Kasumi-1 (cell line): ENCODE data around the gene KMT2D.

Experiments used
- DNase-seq, 2 experiments: peaks; one replicate each; lab custom pipeline; 2025; lab: John Stamatoyannopoulos, UW

KMT2D gene

DNA sequence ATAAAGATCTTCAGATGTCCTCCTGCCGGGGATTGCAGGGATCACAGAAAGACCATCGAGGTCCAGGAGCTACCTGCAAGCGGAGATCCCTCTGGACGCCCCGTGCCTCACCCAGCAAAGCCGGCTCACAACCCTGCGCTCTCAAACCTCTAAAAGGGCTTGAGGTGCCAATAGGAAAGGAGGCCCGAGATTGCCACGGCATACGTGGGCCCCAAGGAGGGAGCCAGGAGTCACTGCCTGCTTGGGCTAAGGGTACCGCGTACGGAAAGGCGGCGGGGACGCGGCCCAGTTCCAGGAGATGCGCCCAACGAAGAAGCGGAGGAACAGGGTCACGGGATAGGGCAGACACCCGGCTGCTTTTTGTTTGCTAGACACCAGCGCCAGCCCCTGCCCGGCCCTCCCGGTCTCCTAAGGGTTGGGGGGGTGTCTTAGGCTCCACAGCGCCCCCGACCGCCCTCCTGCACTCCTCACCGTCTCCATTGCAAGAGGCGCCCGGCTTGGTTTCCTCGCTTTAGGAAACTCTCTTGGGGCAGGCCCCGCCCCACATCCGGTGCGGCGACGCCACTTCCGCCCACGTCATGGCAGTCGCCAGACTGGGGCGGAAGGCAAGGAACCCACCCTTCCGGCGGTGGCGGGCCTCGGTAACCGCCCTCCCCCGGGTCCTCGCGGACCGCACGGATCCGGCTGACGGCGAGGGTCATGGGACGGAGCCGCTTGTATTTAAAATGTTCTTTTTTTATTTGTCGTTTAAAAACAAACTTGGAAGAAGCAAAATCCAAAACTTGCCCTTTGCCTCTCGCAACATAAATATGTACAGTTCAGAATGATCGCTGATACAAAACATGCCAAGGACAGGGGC is 42.1 kb downstream of the KMT2D start, which contains the start of gene PRKAG1:
Gene PRKAG1, minus strand, starts transcription at position 516 of the 859 bp plus-strand sequence. Its CDS starts 36 bp downstream, at position 480.
- peak; percentile 96 to 97 for DNase-seq

DNA sequence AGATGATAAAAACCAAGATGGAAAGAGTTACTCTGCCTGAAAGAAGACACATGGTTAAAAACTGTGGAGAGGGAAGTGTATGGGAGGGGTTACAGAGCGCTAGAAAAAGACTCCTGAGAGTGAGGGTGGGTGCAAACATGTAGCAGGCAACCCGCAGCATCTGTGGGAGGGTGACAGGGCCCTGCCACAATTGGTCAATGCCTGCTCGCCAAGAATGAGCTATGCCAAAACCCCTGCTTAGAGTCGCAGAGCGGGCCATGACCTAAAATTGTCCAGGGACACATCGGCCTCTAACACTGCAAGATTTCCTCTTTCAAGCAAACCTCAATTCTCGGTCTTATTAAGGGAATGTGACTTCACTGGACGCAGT is 42.7 kb downstream of the KMT2D start:
- peak; percentile 60 to 65 for DNase-seq

DNA sequence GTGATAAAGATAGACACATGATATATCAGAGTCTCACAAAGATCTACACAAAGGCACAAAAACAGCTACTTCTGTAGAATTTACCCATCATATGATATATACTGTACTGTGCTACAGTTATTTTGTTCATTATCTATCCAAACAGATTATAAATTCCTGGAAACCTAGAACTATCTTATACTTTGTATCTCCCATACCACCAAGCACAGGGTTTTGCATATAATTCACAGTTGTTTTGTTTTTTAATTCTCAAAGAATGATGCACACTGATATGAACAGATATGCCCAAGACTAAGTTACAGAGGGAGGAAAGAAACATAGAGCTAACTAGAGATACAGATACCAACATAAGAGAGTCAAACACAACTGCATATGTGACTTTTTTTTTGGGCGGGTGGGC is 45.4 kb downstream of the KMT2D start:
- DNase-seq: no peak

DNA sequence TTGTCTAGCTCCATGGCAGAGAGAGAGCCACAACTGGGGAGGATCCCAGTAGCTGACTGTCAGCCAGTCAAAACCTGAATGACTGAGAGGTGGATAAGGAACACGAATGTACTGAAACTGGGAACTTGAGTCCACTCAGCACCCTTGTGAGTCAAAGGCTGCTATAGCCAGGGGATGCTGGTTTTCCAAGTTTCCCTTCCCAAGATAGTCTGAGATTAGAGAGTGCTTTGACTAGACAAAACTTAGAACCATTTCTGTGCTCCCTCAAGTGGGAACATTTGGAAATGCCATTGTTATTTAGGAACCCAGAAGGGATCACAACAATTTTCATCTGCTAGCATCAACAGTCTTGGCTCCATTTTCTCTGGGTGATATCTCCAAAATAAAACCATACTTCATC is 46.0 kb downstream of the KMT2D start:
- DNase-seq: peak; percentile 7 to 34

DNA sequence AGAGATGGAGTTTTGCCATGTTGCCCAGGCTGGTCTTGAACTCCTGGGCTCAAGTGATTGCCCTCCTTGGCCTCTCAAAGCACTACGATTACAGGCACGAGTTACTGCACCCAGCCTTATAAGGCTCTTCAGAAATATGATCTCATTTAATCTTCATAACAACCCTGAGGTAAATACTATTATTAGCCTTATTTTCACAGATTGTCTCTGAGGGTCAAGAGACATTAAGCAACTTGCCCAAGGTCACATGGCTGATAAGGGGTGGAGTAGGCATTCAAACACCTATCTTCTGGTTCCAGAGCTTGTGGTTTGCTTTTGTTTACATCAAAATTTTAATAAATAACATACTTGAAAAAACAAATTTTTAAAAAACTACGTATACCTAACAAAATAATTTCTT is 47.2 kb downstream of the KMT2D start:
- DNase-seq: no peak

DNA sequence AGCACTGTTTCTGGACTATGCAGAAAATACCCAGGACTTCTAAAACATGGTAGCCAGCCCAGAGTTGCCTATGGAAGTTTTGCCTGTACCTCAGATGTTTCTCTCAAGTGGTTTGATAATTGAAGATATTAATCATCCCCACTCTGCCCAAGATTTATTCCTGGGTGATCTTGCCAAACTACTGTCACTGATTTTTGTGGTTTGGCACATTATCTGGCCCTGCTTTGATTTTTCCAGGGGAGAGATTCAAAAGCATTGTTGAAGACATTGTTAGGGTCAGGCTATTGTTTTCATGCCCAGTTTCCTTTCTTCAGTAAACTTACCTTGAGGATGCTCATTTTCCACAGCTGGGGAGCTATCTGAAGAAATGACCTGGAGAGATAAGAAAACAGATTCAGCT is 47.9 kb downstream of the KMT2D start:
- DNase-seq: no peak
